GM19438 (cell line): ENCODE data around the gene CRIM1.
A peak's percentile ranks its signal among the peaks of the same experiment; 100 is the strongest.

ENCODE experiments used
- ATAC-seq: cut with Tn5 transposase; IDR thresholded peaks from one replicate; pipeline ENCODE4 v1.9.1; 2021; ENCODE audit warnings: low read depth; ENCODE audit not compliant: unreplicated experiment

CRIM1 gene

DNA sequence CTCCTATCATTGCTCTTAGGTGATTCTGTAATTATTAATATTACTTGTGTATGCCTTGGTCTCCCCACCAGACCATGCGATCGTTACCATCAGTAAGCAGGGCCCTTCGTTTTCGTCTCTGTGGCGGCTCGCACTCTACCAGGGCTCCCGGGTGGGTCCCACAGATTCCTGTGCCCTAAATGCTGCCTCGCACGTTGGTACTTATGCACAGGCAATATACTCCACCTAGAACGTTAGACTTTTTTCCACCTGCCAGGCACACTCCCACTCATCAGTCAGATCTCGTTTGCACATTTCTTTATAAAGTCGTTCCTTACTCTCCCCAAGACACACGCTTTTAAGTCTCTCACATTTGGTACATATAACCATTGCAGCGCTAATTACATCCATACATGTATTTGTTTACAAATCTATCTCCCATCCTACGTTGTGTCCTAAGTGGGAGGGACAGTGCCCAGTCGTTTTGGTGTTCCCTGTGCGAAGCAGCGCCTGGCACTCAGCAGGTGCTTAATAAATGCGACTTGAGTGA, 241.5 kb downstream of the CRIM1 start:
- no peak for ATAC-seq

DNA sequence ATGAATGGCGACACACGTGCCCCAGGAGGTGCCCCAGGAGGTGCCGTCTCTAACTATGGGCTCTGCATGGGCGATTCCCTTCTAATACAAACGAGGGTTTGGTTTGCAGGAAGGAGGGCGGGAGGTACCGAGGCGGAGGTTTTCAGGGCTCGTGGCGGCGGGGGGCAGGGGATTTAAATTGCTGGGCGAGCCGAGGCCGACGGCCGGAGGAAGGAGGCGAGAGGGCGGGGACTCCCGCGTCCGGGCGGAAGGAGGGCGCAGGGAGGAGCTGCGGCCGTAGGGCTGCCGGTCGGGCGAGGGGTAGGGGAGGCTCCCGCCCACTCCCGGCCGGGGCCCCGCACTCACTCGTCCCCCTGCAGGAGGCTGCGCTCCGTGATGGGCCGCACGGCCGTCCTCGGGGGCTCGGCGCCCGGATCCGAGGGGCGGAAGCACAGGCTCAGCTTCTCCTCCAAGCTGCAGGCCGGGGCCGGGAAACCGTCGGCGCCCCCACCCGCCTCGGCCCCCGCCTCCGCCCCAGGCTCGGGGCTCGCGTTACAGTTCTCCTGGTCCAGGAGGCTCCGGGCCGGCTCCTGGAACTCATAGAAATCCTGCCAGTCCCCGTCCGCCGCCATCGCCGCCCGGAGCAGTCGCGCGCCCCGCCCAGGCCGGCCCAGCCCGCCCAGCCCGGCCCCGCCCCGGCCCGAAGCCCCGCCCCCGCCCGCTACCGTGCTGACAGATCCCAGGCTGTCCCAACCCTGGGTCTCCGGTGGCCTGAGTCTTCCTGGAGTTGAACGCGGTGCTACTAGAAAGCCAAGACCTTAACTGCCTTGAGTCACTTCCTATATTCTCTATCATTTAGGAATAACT, 242.2 kb downstream of the CRIM1 start, which contains the start of gene FEZ2:
FEZ2 (minus strand) TSS at position 637 of the 846 bp plus-strand sequence; CDS start at position 611, 26 bp downstream.
- ATAC-seq: peak; percentile 99
